Measurements from ENCODE around the gene CYP39A1. TPM values are rescaled to one million over a fixed set of nuclear protein-coding genes. Genes with fewer than 3 reads are reported as not detected.
A peak's percentile ranks its signal among the peaks of the same experiment; 100 is the strongest.

Gene CYP39A1
- total and polyA plus RNA-seq, 2 of the 13 experiments (the other 11 are each of a cell fraction or from before 2014, with no cell fraction given), result 0.13 TPM; not detected in 1

GRCh38 chr6:46509981-46510510 lies 142.6 kb downstream of the CYP39A1 start:
- 1% methylated on average over 4 of the region's 4 CpGs for WGBS (ENCODE audit: low lambda C conversion rate)
- ATAC-seq, result no peak
- no peak for FAIRE-seq
- Histone ChIP-seq H3K4me3 (replicated peaks in 1 of 3; ENCODE audit: insufficient read depth in 1 of 3, low read depth in 2 of 3, low read length in 3 of 3) (no peak overlapping the region), H3K27me3 (ENCODE audit: control insufficient read depth in 1 of 2, insufficient read depth in 2 of 2, low read length in 2 of 2) (no peaks in the 10 kb centered on the region), H3K9me3 (ENCODE audit: low read length) (no peaks in the 10 kb centered on the region), H4K20me1 (ENCODE audit: insufficient read depth, low read length) (no peaks in the 10 kb centered on the region), H3K36me3 (replicated peaks in 1 of 2; ENCODE audit: control insufficient read depth in 1 of 2, insufficient read depth in 2 of 2, low read length in 2 of 2) (no peaks in the 10 kb centered on the region), H2AFZ (ENCODE audit: low read length) (no peak overlapping the region), H3K9ac (ENCODE audit: insufficient read depth, low read depth, low read length) (no peak overlapping the region), H3K79me2 (ENCODE audit: insufficient read depth, low read length) (no peaks in the 10 kb centered on the region), H3K27ac (ENCODE audit: extremely low read length, insufficient read depth, low read length) (no peak overlapping the region), H3K4me2 (ENCODE audit: low read depth, low read length) (no peak overlapping the region), H3K4me1 (ENCODE audit: insufficient read depth, low read length) (no peaks in the 10 kb centered on the region)
- 0 out of 2 replicates have a peak, but pooled peaks have one; percentile 35 for TF ChIP-seq NFE2L2 (IDR thresholded peaks at IDR 0.05; ENCODE audit: low read length)
- no peak for TF ChIP-seq ARID2 (CRISPR knock-in tag; IDR thresholded peaks at IDR 0.05; ENCODE audit: borderline replicate concordance)
- TF ChIP-seq AGO1 (IDR thresholded peaks at IDR 0.05; ENCODE audit: low read depth, low read length, poor library complexity, severe bottlenecking), result no peak
- no peak for TF ChIP-seq SALL2 (CRISPR knock-in tag; IDR thresholded peaks at IDR 0.05)
- intact Hi-C loops (cut with micrococcal nuclease; ENCODE audit: unreplicated experiment), result no loop called here
- ChIA-PET POLR2A (no interaction called here), CTCF (ENCODE audit: low intra/inter-chr PET ratio, low total read pairs) (no interaction called here)
- BruUV-seq (replicated peaks), result no TSS peak
- in situ Hi-C loops (cut with HindIII; ENCODE audit: extremely low pct_ligation_motif_present, low pct_unique_long_range_greater_than_20kb), result no loop called here
- no peak for DNase-seq (ENCODE audit: low spot score)

- no peaks in the 10 kb centered on the region for H4K20me1 ChIP-seq (ENCODE audit: insufficient read depth, low read length)
- CTCF ChIA-PET (ENCODE audit: low intra/inter-chr PET ratio, low total read pairs), result no interaction called here
- no peak overlapping the region for H3K4me3 ChIP-seq (replicated peaks in 1 of 3; ENCODE audit: insufficient read depth in 1 of 3, low read depth in 2 of 3, low read length in 3 of 3)
- no peaks in the 10 kb centered on the region for H3K4me1 ChIP-seq (ENCODE audit: insufficient read depth, low read length)
- H3K27me3 ChIP-seq (ENCODE audit: control insufficient read depth in 1 of 2, insufficient read depth in 2 of 2, low read length in 2 of 2), result no peaks in the 10 kb centered on the region
- H3K79me2 ChIP-seq (ENCODE audit: insufficient read depth, low read length), result no peaks in the 10 kb centered on the region
- POLR2A ChIA-PET, result no interaction called here
- BruUV-seq (replicated peaks), result no TSS peak
- ATAC-seq, result no peak
- H3K4me2 ChIP-seq (ENCODE audit: low read depth, low read length), result no peak overlapping the region
- FAIRE-seq, result no peak
- intact Hi-C loops (cut with micrococcal nuclease; ENCODE audit: unreplicated experiment), result no loop called here
- no peaks in the 10 kb centered on the region for H3K36me3 ChIP-seq (replicated peaks in 1 of 2; ENCODE audit: control insufficient read depth in 1 of 2, insufficient read depth in 2 of 2, low read length in 2 of 2)
- no peak overlapping the region for H3K27ac ChIP-seq (ENCODE audit: extremely low read length, insufficient read depth, low read length)
- no peak overlapping the region for H2AFZ ChIP-seq (ENCODE audit: low read length)
- H3K9ac ChIP-seq (ENCODE audit: insufficient read depth, low read depth, low read length), result no peak overlapping the region
- no peak for DNase-seq (ENCODE audit: low spot score)
- in situ Hi-C loops (cut with HindIII; ENCODE audit: extremely low pct_ligation_motif_present, low pct_unique_long_range_greater_than_20kb), result no loop called here
- no peaks in the 10 kb centered on the region for H3K9me3 ChIP-seq (ENCODE audit: low read length)
- 1% methylated on average over 4 of the region's 4 CpGs for WGBS (ENCODE audit: low lambda C conversion rate)
- no peak for TF ChIP-seq ZNF619 (CRISPR knock-in tag; IDR thresholded peaks at IDR 0.05)
- TF ChIP-seq KAT2B (IDR thresholded peaks at IDR 0.05; ENCODE audit: borderline replicate concordance, low read depth, low read length), result no peak
- no peak for TF ChIP-seq ZNF317 (CRISPR knock-in tag; IDR thresholded peaks at IDR 0.05)
- TF ChIP-seq NFIB (CRISPR knock-in tag; IDR thresholded peaks at IDR 0.05; ENCODE audit: borderline replicate concordance), result no peak
- no peak for TF ChIP-seq HBP1 (CRISPR knock-in tag; IDR thresholded peaks at IDR 0.05; ENCODE audit: low read depth)
- no peak for TF ChIP-seq ATF2 (CRISPR knock-in tag; IDR thresholded peaks at IDR 0.05)
- TF ChIP-seq MZF1 (CRISPR knock-in tag; IDR thresholded peaks at IDR 0.05; ENCODE audit: borderline replicate concordance), result no peak
- no peak for TF ChIP-seq ASH2L (IDR thresholded peaks at IDR 0.05; ENCODE audit: insufficient read length, low read depth, low read length)
- no peak for TF ChIP-seq GLI4 (CRISPR knock-in tag; IDR thresholded peaks at IDR 0.05; ENCODE audit: borderline replicate concordance)
- TF ChIP-seq CSRNP1 (CRISPR knock-in tag; IDR thresholded peaks at IDR 0.05), result no peak
- no peak for TF ChIP-seq CCDC6 (CRISPR knock-in tag; IDR thresholded peaks at IDR 0.05)
Measured at GRCh38 chr6:46509063-46509462, 143.6 kb downstream of the CYP39A1 start.

All from HepG2 (cell line).